ENCODE results near the gene VPS13D.

DNA sequence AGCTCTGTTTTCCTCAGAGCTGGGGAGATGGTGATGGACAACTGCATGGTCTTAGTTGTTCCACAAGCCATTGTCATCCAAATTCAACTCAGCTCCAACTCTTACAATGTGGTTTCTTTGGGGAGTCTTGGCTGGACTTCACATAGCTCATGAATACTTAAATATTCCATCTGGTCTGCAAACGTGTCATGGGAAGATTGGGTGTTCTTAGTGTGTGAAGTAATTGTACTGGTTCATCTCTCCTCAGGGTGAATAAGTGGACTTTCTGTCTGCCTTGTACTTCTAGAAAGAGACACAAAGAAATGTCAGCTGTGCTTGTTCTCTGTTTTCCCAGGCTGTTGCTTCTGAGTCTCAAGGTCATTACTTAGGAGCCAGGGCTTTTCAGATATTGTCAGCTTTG lies 106.6 kb downstream of the VPS13D start:
- TF ChIP-seq, protein P1, sequence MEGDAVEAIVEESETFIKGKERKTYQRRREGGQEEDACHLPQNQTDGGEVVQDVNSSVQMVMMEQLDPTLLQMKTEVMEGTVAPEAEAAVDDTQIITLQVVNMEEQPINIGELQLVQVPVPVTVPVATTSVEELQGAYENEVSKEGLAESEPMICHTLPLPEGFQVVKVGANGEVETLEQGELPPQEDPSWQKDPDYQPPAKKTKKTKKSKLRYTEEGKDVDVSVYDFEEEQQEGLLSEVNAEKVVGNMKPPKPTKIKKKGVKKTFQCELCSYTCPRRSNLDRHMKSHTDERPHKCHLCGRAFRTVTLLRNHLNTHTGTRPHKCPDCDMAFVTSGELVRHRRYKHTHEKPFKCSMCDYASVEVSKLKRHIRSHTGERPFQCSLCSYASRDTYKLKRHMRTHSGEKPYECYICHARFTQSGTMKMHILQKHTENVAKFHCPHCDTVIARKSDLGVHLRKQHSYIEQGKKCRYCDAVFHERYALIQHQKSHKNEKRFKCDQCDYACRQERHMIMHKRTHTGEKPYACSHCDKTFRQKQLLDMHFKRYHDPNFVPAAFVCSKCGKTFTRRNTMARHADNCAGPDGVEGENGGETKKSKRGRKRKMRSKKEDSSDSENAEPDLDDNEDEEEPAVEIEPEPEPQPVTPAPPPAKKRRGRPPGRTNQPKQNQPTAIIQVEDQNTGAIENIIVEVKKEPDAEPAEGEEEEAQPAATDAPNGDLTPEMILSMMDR (IDR thresholded peaks at IDR 0.05) = no peak
- no peak for TF ChIP-seq POLR2AphosphoS5 (IDR thresholded peaks at IDR 0.05)
